NCI-H2227 (cell line): ENCODE measurements around the gene ZNF236.

Experiments used
- DNase-seq: peaks from one replicate; lab custom pipeline; 2025; ENCODE audit not compliant: unreplicated experiment; lab: John Stamatoyannopoulos, UW

The ZNF236 gene

DNA sequence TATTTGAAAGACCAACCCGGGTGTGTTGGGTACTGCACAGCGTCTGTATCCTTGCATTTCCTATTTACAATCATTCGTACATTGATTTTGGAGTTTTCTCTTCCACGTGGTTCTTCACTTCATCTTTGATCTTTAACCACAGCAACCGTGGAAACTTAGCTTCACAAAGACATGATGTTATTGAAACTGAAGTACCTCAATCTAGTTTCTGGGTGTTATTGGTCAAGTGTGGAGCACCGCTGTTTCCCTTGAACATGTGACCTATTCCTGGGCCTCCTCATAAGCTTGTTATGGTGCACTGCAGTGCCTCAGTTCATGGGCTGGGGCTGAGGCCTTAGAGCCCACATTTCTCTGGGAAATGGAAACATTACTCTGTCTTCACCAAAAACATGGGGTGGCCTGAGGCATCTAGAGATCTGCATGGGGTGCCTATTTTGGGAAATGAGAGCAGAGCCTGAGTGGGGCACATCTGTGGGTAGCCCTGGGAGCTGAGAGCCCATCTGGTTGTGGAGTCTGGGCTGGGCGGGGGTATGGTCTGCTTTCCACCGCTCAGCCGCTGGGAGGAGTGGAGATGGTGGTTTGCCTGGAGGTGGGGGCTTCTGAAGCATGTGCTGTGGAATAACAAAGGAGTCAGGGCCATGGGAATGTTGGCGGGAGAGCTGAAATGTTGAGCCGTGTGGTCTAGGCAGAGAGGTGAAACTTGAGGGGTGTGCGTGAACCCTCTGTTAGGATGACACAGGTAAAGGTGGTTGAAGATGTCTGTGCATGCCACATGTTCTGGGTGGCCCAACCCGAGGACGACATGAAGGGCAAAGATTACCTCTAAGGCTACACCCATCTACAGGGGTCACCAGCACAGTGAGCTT is 37.4 kb downstream of the ZNF236 start:
- no peak for DNase-seq

DNA sequence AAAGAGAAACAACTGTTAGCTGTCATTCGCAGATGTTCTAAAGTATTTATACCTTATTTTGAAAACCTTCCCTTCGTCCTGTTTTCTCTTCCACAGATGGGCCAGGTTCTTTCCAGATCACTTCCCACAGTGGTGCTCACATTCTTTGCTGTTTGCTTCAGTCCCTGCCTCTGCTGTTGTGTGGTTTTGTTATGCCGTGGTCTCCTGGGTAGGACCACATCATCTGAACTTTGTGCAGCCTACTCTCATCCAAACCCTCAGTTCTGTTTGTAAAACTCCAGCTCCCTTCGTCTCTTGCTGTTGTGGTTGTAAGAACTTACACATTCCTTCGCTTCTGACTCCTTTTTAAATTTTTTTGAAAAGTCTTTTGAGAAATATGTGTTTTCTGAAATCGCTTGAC is 38.1 kb downstream of the ZNF236 start:
- DNase-seq: no peak

DNA sequence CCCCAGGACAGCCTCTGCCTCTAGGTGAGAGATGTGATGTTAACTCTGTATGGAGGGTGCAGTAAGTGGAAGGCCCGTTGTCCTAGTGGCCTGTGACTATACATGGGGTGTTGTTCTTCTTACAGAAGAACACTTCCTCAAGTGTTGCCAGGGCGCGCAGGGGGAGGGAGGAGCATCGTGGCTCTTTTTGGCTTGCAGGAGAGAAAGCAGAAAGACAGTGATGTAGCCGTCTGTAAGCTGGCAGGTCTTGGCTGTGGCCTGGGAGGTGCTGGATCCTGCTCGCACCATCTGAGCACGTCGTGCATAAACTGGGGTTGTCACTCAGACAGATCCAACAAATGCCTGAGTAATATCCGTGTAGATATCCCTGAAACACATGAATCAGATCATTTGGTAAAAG is 44.3 kb downstream of the ZNF236 start:
- no peak for DNase-seq

DNA sequence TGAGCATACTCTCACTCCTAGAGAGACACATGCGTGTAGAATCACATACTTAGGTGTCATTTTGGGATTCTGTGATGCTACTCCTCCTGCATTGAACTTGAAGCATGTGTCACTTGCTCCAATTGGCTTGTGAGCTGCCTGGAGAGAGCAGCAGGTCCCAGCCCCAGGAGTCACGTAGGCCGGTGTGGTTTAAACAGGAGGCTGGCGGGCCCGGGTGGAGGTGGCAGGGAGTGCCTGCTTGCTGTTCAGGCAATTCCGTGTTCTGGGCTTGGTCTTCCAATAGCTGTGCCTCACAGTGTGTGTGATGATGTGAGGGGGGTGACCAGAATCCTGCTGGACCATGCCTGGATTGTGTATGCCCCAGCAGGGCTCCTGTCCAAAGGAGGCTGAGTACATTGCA is 51.0 kb downstream of the ZNF236 start:
- no peak for DNase-seq

DNA sequence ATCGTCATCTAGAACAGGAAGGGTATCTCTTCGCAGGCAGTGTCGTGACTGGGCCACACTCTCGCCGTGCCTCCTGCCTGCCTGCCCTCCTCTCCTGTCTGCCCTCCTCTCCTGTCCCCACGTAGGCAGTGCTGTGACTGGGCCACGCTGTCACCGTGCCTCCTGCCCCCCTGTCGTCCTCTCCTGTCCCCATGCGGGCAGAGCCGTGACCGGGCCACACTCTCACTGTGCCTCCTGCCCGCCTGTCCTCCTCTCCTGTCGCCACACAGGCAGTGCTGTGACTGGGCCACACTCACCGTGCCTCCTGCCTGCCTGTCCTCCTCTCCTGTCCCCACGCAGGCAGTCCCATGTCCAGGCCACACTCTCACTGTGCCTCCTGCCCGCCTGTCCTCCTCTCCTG is 51.4 kb downstream of the ZNF236 start:
- no peak for DNase-seq

DNA sequence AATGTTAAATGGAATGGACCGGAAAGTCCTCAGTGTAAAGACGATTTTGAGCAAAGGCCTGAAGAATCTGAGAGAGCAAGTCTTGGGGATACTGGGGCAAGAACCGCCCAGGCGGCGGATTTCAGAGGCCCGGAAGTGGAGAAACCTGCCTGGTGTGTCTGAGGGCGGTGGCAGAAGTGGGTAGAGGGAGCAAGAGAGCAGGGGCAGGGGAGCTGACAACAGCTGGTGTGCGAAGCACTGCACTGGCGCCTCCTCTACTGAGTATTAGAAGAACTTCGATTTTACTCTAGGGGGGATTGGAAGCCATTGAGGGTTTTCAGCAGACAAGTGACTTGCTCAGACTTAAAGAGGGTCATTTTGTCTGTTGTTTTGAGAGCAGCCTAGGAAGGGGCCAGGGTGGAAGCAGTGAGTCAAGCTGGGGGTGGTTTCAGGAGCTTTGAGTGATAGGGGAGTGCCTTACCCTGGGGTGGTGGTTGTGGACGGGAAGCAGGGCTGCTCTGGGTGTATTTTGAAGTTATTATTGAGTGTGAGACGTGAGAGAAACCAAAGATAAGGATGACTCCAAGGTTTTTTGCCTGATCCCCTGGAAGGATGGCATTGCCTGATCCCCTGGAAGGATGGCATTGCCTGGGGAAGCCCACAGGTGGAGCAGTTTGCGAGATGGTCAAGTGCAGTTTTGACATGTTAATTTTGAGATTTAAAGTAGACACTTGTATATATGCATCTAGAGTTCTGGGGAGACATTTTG is 52.5 kb downstream of the ZNF236 start:
- no peak for DNase-seq

DNA sequence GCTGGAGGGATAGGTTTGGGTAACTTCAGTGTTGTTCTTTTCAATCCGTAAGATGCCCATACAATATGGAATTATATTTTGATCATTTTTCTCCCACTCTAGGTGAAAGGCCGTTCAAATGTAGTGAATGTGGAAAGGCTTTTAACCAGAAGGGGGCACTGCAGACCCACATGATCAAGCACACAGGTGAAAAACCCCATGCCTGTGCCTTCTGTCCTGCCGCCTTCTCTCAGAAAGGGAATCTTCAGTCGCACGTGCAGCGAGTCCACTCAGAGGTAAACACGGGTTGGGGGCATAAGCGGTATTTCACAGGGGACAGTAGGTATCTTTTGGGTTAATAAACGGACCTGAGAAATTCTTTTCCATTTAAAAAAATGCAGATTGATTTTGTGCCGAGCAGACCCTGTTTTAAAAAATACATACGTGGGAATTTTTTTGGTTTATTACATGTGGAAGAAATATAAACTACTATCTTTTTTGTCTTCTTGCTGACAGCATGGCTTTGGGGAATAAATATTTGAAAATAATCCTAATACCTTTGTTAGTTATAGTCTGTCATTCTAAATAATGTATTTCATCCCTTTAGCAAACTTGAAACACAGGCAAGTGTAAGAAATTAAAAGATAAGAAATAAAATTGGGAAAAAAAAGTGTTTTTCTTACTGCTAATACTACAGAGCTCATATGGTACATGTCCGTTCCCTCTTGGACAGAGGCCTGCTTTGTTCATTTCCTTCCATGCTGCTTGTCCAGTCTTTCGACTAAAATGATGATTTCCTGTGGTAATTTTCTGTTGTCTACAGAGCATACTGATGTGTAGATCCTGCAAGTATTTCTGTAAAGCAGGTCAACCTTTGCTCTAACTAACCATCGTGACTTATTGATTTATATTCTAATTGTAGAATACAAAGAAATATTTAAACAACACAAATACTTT is 53.3 kb downstream of the ZNF236 start:
- DNase-seq: peak; percentile 67

DNA sequence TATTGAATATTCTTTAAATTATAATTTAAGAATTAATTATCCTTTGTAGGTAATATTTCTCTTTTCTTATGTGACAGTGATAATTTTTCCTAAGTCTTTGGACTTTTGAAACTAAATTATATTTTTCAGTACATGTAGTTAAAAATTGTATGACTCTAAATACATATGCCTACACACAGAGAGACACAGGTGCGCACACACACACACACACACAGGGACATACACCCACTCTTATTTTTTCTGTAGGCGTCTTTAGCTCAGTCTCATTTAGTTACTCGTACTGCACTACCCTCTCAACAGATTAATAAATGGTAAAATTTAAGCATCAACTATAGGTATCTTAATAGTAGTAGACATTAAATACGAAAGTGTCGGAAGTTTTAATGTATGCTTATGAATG is 56.1 kb downstream of the ZNF236 start:
- DNase-seq: no peak

DNA sequence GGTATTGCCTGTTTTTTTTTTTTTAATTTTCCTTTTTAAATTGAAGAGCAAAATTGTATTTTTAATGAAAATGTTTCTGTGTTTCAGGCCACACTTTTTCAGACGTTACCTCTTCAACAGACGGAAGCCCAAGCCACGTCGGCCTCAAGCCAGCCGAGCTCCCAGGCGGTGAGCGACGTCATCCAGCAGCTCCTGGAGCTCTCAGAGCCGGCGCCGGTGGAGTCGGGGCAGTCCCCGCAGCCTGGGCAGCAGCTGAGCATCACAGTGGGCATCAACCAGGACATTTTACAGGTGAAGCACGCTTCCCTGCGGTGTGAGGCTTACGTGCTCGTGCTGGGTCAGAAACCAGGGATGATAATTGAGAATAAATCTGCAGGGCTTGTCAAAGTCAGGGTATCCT is 57.7 kb downstream of the ZNF236 start:
- DNase-seq: no peak

DNA sequence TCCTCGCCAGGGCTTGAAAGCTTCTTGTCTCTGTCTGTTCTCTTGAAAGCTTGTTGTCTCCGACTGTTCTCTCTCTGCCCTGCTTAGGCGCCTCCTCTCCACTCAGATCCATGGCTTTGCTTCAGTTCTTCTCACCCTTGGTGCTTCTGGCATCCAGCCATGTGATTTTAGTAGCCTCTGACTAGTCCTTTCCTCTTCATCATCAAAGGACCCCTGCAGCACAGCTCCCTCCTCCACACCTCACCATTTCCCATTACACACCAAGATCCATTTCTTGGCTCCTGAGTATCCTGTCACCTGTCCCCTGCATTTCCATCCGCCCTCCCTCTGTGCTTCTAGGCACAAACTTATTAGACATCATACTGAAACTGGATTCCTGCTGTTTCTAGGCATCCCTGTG is 59.4 kb downstream of the ZNF236 start:
- no peak for DNase-seq

DNA sequence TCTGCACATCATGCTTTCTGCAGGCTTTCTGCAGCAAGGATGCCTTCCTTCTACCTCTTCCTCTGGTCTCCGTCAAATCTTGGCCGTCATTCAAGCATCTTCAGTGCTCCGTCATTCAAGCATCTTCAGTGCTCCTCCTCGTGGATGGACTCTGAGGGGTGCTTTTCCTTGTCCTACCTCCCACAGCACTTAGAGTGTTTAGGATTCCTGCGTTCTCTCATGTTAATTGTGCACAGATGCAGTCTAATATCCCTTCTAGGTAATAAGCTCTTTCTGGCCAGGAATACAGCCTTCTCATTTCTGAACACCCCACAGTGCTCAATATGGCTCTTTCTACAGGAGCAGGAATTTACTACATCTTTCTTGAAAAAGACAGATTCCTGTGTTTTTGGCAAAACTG is 59.8 kb downstream of the ZNF236 start:
- no peak for DNase-seq

DNA sequence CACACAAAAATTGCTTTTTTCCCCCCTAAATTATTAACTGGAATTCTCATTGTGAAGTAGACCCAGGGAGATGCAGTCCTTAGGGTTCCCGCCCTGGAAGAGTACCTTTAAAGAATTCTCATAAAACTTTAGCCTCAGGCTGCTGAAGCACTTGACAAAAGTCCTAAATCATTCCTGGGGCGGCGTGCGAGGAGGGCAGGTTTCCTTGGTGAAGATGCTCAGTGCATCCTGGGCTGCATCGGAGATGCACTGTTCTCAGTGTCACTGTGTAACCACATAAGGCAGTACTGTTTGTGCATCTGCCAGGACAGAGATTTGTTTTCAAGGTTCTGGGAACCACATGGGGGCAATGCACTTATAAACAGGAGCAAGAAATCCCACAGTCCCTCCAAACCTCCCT is 62.6 kb downstream of the ZNF236 start:
- no peak for DNase-seq

DNA sequence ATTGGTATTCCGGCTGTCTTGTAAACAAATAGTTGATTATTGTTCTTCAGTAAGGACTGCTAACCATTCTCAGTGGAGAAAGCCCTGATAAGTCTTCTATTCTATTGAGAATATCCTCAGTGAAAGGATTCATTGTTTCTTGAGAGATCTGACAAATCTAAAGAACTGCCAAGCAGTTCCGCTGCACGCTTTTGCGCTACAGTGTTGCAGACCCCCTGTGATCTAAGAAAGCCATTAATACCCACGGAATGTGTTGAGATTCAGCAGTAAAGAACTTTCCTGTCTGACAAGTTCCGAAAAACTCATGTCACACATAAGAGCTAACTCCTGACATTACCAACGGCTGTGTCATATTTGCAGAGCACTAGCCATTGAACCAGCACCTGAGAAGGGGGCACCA is 63.8 kb downstream of the ZNF236 start:
- no peak for DNase-seq

DNA sequence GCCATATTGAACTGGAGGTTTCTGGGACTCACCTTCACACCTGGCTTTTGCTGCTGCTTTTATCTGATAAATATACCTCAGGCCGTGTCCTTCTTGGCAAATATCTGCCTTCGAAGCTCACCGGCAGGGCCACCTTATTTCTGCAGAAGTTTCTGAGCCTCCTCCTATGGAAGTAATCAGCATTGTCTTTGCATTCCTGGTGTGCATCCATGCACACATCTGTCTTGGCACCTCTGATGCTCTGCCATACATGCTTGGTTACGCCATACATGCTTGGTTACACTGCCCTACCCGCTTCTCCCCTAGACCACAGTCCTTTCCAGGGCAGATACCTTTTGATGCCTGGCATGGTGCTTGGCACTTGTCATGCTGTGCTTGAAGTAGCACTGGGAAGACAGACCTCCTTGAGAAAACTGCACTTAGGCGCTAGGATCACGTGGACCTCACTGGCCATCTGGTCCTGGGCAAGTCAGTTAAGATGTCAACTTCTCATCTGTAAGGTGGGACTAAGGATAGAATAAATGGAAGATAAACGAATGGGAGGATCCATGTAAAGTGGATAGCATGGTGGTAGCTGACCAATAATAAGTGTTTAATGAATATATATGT is 66.8 kb downstream of the ZNF236 start:
- no peak for DNase-seq

DNA sequence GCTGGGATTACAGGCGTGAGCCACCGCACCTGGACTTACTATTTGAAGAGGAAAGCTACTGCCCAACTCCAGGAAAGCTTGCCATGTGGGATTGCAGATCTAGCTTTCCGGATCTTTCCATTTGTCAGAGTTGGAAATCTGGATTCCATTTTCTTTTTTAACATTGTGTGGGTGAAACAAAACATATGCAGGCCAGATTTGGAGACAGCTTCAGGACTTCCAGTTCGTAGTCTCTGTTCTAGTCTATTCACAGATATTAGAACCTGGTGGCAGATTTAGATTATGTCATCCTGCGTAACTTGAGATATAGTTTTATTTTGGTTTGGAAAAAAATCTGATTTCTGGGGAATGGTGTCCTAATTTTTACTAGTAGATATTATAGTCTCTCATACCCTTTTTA is 70.5 kb downstream of the ZNF236 start:
- no peak for DNase-seq

DNA sequence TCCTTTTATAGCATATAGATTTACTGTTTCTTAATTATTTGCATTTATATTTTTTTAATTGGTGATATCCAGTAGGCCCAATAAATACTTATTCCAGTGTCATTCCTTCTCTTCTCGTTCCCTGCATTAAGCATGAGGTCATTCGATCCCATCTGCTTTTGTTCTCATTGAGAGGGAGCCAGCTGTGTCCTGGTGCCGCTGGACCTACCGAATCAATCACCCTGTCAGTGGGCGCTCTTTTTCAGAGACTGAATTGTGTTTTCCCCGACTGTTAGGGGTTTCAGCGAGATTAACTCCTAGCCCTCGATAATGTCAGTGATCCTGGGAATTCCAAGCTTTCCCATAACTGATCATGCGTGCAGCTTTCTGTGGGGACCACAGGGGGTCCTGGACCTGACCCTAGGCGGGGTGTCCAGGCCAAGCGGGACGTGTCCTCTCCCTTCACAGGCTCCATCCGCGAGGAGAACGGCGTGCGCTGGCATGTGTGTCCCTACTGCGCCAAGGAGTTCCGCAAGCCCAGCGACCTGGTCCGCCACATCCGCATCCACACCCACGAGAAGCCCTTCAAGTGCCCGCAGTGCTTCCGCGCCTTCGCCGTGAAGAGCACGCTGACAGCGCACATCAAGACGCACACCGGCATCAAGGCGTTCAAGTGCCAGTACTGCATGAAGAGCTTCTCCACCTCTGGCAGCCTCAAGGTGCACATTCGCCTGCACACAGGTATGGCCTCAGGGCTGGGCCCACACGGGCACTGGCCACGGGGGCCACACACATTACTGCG is 72.4 kb downstream of the ZNF236 start:
- no peak for DNase-seq

DNA sequence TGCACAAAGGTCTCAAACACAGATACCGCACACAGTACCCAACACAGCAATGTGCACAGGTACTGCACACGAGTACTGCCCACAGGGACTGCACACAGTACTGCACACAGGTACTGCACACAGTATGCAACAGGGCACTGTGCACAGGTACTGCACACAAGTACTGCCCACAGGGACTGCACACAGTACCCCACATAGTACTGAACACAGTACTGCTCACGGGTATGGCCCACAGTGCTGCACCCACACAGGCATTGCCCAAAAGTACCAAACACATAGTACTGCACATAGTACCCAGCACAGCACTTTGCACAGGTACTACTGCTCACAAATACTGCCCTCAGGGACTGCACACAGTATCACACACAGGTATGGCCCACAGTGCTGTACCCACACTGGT is 73.1 kb downstream of the ZNF236 start:
- no peak for DNase-seq

DNA sequence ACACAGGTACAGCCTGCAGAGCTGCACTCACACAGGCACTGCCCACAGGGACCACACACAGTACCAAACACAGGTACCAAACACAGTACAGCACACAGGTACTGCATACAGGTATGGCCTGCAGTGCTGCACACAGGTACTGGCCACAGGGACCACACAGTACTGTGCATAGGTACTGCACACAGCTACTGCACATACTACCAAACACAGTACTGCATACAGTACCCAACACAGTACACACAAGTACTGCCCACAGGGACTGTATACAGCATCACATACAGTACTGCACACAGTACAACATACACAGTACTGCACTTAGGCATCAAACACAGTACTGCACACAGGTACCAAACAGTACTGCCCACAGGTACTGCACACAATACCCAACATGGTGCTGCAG is 74.3 kb downstream of the ZNF236 start:
- no peak for DNase-seq

DNA sequence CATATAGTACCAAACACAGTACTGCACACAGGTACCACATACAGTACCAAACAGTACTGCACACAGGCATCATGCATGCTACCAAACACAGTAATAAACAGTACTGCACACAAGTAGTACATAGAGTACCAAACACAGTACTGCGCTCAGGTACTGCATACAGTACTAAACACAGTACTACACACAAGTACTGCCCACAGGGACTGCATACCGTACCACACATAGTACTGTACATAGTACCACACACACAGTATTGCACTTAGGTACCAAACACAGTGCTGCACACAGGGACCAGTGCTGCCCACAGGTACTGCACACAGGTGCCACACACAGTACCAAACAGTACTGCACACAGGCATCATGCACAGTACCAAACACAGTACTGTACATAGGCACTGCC is 74.9 kb downstream of the ZNF236 start:
- DNase-seq: no peak

DNA sequence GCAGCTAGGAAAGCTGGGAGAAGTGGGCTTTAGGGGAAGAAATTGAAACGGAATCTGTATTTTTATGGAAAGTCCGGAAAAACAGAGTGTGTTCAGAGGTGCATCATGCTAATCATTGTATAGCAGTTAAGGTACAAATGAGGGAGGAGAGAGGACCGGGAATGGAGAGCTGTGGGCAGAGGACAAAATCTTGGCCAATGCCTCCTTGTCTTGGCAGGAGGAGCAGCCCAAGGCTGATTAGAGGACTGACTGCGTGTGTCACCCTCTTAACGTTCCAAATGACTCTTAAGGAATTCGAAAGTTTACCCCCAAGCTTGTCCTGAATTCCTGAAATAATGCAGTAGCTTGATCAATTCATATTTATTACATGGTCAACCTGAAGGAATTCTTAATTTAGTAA is 81.0 kb downstream of the ZNF236 start:
- no peak for DNase-seq
